HAP-1 (cell line): ENCODE measurements around the gene MEF2B.
"Not testable (repeated sequence)": the region's sequence is repeated elsewhere in the genome, so short reads cannot be mapped to it uniquely, and the experiment has no call there.

Experiments used
- DNase-seq, 2 experiments: peaks; one replicate each; pipeline ENCODE4 v3.0.0-alpha.2; 2016 to 2020; ENCODE audit warnings: low spot score in 2 of 2
- H3K27me3 ChIP-seq: fragments of 250-450 bp; sonication (Bioruptor Pico); 2 replicates; pipeline ENCODE4 v1.5.1; 2020; ENCODE audit warnings: low read depth, mild to moderate bottlenecking, moderate library complexity
- H3K36me3 ChIP-seq: fragments of 250-450 bp; sonication (Bioruptor Pico); replicated peaks from 2 replicates; pipeline ENCODE4 v1.5.1; 2020; ENCODE audit warnings: mild to moderate bottlenecking
- H3K4me1 ChIP-seq: fragments of 250-450 bp; sonication (Bioruptor Pico); 2 replicates; pipeline ENCODE4 v1.5.1; 2020; ENCODE audit warnings: mild to moderate bottlenecking
- H3K4me3 ChIP-seq: fragments of 250-450 bp; sonication (Bioruptor Pico); 2 replicates; pipeline ENCODE4 v1.5.1; 2020; ENCODE audit warnings: mild to moderate bottlenecking, moderate library complexity
- H3K9me3 ChIP-seq: fragments of 250-450 bp; sonication (Bioruptor Pico); 2 replicates; pipeline ENCODE4 v1.5.1; 2020; ENCODE audit warnings: mild to moderate bottlenecking, moderate library complexity
- in situ Hi-C: fragments of 300-500 bp; cut with MboI; formaldehyde crosslinking; loops from 3 replicates; pipeline ENCODE4 v1.14.3; 2020; ENCODE audit warnings: low sequenced_read_pairs, inconsistent platforms, mixed read lengths

Gene MEF2B

DNA sequence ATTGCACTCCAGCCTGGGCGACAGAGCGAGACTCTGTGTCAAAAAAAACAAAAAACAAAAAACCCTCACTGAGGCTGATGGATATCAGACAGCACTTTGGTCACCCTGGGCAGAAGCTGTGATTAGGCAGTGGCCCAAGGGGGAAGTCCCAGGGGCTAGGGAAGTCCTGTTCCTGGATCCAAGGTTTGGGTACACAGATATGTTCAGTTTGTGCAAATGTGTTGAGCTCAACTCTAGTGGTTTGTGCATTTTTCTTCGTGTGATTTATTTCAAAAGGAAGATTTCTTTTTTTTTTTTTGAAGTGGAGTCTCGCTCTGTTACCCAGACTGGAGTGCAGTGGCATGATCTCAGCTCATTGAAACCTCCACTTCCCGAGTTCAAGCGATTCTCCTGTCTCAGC is 12.3 kb downstream of the MEF2B start:
- Histone ChIP-seq H3K9me3 (no peaks in the 10 kb centered on the region), H3K4me3 (no peak overlapping the region), H3K36me3 (no peaks in the 10 kb centered on the region), H3K4me1 (no peaks in the 10 kb centered on the region), H3K27me3 (no peaks in the 10 kb centered on the region)
- DNase-seq = no peak
- in situ Hi-C loops = no loop called here

- Histone ChIP-seq H3K9me3 (no peaks in the 10 kb centered on the region), H3K36me3 (no peaks in the 10 kb centered on the region), H3K4me1 (no peaks in the 10 kb centered on the region), H3K4me3 (no peak overlapping the region), H3K27me3 (no peaks in the 10 kb centered on the region)
- in situ Hi-C loops = no loop called here
- DNase-seq = no peak
These were observed 14.4 kb downstream of the MEF2B start for GRCh38 chr19:19155495-19156219.

DNA sequence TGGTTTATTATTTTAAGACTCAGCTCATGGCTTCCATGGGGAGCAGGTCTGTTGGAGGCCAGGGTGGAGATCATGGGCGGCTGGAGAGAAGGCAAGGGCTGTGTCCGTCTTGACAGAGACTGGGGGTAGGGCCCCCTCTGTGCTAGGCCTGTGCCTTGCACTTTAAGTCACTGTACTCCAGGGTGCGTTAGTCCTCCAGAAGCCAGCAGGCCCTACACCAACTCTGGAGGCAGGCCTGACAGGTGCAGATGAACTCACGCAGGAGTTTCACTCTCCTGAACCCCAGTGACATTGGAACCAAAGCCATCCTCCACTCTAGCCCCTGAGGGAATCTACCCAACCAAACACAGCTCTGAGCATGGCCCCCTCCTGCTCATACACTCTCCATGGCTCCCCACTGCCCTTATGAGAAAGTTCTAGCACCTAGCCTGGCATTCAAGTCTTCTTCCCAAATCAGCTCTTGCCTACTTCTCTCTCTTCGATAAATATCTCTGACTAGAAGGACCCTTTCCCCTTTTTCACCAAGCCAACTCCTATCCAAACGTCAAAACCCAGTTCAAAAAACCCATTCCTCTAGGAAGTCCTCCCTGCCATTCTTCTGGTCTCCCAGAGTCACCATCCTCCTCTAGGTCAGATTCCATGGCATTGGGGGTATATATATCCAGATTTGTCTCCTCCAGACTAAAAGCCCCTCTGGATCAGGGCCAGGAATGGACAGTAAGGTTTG is 15.1 kb downstream of the MEF2B start:
- Histone ChIP-seq H3K9me3 (no peaks in the 10 kb centered on the region), H3K27me3 (no peaks in the 10 kb centered on the region), H3K36me3 (no peaks in the 10 kb centered on the region), H3K4me1 (no peaks in the 10 kb centered on the region), H3K4me3 (no peak overlapping the region)
- no peak for DNase-seq
- in situ Hi-C loops = no loop called here

DNA sequence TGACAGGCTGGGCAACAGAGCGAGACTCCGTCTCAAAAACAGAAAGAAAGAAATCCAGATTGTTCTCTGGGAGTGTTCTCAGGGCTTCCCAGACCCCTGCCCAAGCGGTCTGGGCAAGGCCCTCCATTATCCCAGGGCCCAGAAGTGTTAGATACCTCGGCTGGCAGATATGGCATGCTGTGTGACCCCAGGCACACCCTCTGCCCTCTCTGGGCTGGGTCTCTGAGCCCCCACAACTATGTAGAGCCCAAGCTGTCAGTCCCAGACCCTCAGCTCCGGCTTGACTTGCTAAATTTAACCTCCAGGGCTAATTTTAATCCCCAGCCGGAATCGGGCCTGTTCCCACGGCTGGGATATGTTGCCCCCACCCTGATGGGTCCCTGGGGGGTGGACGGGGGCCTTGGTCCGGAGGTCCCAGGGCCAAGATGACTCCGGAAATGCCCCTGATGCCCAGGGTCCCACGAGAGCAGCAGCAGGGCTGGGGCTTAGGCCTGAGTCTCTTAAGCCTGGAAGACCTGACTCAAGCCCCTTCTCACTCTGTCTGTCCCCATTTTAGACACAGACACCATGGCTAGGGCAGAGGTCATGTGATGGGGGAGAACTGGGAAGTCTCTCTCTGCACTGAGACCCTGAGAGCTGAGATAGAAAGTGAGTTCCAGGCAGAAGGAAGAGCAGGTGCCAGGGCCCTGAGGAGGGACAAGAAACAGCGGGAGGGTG is 17.2 kb downstream of the MEF2B start:
- H3K36me3 ChIP-seq = no peaks in the 10 kb centered on the region
- H3K4me3 ChIP-seq = no peak overlapping the region
- DNase-seq = no peak
- in situ Hi-C loops = no loop called here
- H3K9me3 ChIP-seq = no peaks in the 10 kb centered on the region
- H3K4me1 ChIP-seq = no peaks in the 10 kb centered on the region
- H3K27me3 ChIP-seq = no peaks in the 10 kb centered on the region

- Histone ChIP-seq H3K4me3 (no peak overlapping the region), H3K27me3 (no peaks in the 10 kb centered on the region), H3K9me3 (no peaks in the 10 kb centered on the region), H3K36me3 (no peaks in the 10 kb centered on the region), H3K4me1 (no peaks in the 10 kb centered on the region)
- no peak for DNase-seq
- in situ Hi-C loops = no loop called here
These were observed 18.6 kb downstream of the MEF2B start for GRCh38 chr19:19151418-19151817.

DNA sequence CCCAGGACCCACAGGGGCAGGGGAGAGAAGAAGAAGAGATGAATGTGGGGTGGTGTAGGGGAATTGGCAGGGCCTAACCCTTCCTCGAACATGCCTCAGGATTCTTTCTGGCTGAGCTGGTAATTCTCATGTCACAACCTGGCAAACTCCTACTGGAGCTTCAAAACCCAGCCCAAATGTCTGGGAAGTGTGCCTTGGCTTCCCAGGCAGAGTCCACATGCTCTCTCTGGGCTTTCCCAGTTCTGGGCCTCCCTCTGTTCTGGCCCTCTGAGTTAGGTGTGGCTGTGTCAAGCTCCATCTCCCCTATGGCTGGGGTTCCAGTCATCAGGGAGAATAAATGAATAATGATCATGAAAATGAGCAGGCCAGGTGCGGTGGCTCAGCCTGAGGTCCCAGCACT is 20.6 kb downstream of the MEF2B start:
- in situ Hi-C loops = no loop called here
- Histone ChIP-seq H3K9me3 (no peaks in the 10 kb centered on the region), H3K27me3 (no peaks in the 10 kb centered on the region), H3K4me1 (no peaks in the 10 kb centered on the region), H3K36me3 (no peaks in the 10 kb centered on the region), H3K4me3 (no peak overlapping the region)
- no peak for DNase-seq

DNA sequence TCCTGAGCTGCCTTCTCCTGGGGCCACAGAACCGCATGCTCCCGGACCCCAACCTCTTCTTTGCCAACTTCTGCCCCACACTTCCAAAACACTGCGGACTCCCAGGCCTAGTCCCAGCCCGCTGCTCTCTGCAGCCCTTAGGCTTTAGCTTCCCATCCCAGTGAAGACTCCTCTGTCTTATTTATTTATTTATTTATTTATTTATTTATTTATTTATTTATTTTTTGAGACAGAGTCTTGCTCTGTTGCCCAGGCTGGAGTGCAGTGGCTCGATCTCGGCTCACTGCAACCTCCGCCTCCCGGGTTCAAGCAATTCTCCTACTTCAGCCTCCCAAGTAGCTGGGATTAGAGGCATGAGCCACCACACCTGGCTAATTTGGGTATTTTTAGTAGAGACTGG is 21.6 kb downstream of the MEF2B start:
- DNase-seq, H3K9me3 ChIP-seq, H3K4me1 ChIP-seq, in situ Hi-C loops, H3K36me3 ChIP-seq, H3K4me3 ChIP-seq, H3K27me3 ChIP-seq: not testable (repeated sequence)

- no peaks in the 10 kb centered on the region for H3K36me3 ChIP-seq
- DNase-seq = no peak
- H3K4me3 ChIP-seq = no peak overlapping the region
- H3K9me3 ChIP-seq = no peaks in the 10 kb centered on the region
- no peaks in the 10 kb centered on the region for H3K27me3 ChIP-seq
- in situ Hi-C loops = no loop called here
- H3K4me1 ChIP-seq = no peaks in the 10 kb centered on the region
These were observed 22.7 kb downstream of the MEF2B start for GRCh38 chr19:19147344-19147743.

GRCh38 chr19:19146865-19147264 is 23.2 kb downstream of the MEF2B start:
- in situ Hi-C loops = no loop called here
- no peak for DNase-seq
- Histone ChIP-seq H3K36me3 (no peaks in the 10 kb centered on the region), H3K27me3 (no peaks in the 10 kb centered on the region), H3K4me1 (no peaks in the 10 kb centered on the region), H3K4me3 (no peak overlapping the region), H3K9me3 (no peaks in the 10 kb centered on the region)

DNA sequence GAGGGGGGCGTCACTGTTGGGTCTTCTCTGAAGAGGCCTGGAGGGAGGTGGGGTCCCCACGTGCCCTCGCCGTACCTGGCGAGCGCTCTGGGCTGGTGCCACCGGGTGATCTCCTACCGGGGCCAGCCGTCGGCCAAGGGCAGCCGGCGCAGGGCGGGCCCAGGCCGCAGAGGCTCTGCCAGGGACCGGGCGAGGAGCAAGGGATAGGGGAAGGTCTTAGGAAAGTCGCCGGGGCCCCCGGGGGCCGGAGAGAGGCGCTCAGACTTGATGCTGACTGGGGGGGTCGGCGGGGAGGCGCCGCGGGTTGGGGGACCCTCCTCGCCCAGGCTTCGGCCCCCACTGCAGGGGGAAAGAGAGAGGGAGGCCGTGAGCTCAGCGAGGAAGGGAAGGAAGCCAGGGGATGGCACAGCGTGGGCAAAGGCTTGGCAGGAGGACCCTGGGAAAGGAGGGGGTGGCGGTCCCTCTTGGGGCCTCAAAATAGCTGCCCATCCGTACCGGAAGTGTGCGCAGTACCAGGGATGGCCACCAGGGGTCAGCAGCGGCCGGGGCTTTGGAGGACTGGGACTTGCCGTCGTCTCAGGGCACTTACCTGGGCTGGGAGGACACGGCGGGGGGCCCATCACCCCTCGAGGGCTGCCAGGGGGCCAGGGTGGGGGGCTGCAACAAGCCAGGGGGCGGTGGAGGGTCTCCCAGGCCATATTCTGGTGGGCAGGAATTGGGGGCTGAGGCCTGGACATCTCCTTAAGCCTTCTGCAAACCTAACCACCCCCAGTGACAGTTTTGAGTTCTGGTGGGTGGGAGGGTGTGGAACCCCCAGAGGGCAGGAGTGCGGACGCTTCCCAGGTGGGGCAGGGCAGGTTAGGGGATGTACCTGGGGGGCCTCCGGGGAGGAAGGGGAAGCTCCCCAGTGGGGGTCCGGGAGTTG is 24.1 kb downstream of the MEF2B start:
- in situ Hi-C loops = no loop called here
- no peaks in the 10 kb centered on the region for H3K4me1 ChIP-seq
- DNase-seq = peak in 1 of 2 experiments; percentile 91

GRCh38 chr19:19145281-19145680 is 24.8 kb downstream of the MEF2B start:
- no peak overlapping the region for H3K4me3 ChIP-seq
- no peaks in the 10 kb centered on the region for H3K36me3 ChIP-seq
- in situ Hi-C loops = no loop called here
- H3K9me3 ChIP-seq = no peaks in the 10 kb centered on the region
- H3K4me1 ChIP-seq = no peaks in the 10 kb centered on the region
- no peaks in the 10 kb centered on the region for H3K27me3 ChIP-seq
- DNase-seq = no peak

More for the DNA sequence above, 24.1 kb downstream of the MEF2B start:
- Histone ChIP-seq H3K36me3 (no peaks in the 10 kb centered on the region), H3K27me3 (no peaks in the 10 kb centered on the region), H3K9me3 (no peaks in the 10 kb centered on the region), H3K4me3 (no peak overlapping the region)

DNA sequence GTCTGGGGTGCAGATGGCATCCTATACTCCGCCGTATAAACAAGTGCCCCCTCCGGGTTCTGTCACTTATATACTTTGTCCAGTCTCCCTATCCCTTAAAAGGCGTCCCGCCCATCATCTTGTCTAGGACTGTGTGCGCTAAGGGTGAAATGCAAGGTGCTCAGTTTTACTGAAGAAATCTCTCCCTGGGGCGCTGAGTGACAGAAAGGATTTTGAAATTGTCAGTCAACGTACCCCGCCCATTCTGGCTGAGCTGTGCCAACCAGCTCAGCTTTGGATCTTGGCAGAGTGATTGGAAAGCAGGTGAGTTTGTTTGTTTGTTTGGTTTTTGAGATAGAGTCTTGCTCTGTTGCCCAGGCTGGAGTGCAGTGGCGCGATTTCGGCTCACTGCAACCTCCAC is 27.7 kb downstream of the MEF2B start:
- H3K36me3 ChIP-seq = no peaks in the 10 kb centered on the region
- no peaks in the 10 kb centered on the region for H3K9me3 ChIP-seq
- no peak for DNase-seq
- no peak overlapping the region for H3K4me3 ChIP-seq
- no peaks in the 10 kb centered on the region for H3K27me3 ChIP-seq
- no peaks in the 10 kb centered on the region for H3K4me1 ChIP-seq
- in situ Hi-C loops = loop anchor here (5.0 kb wide), 1 partner anchor 85 kb away; no protein-coding TSS in a partner anchor

GRCh38 chr19:19140476-19140875 is 29.6 kb downstream of the MEF2B start:
- no peaks in the 10 kb centered on the region for H3K27me3 ChIP-seq
- no peak overlapping the region for H3K4me3 ChIP-seq
- DNase-seq = no peak
- 0 out of 2 replicates have a peak, but pooled peaks cover 4% of the 10 kb centered on the region for H3K4me1 ChIP-seq
- H3K9me3 ChIP-seq = no peaks in the 10 kb centered on the region
- no peaks in the 10 kb centered on the region for H3K36me3 ChIP-seq
- in situ Hi-C loops = loop anchor here (5.0 kb wide), 1 partner anchor 83 kb away; no protein-coding TSS in a partner anchor
